SU-DHL-6 (cell line): ENCODE results near the gene BMERB1.

Source experiments
- H2AFZ ChIP-seq: fragments of 200-600 bp; sonication (generic); 2 replicates; pipeline ENCODE4 v1.6.1; 2014; ENCODE audit warnings: low read depth, mild to moderate bottlenecking, moderate library complexity, mixed read lengths, antibody characterized with exemption, low read length; ENCODE audit not compliant: severe bottlenecking
- H3F3A ChIP-seq: fragments of 200-600 bp; shearing (Covaris generic); 2 replicates; pipeline ENCODE4 v1.6.0; 2016; ENCODE audit warnings: antibody characterized with exemption, mild to moderate bottlenecking; ENCODE audit not compliant: insufficient read depth
- H3K27ac ChIP-seq: fragments of 200-600 bp; sonication (generic); 2 replicates; pipeline ENCODE4 v1.5.1; 2016; ENCODE audit warnings: low read depth, mild to moderate bottlenecking, low read length, moderate library complexity, mixed read lengths
- H3K27me3 ChIP-seq: fragments of 200-600 bp; sonication (generic), shearing (Covaris generic); 2 replicates; pipeline ENCODE4 v1.6.0; 2014; ENCODE audit warnings: mild to moderate bottlenecking, low read length
- H3K36me3 ChIP-seq: fragments of 200-600 bp; sonication (generic); 2 replicates; pipeline ENCODE4 v1.6.1; 2014; ENCODE audit warnings: mild to moderate bottlenecking, low read length, mixed read lengths
- H3K4me2 ChIP-seq: fragments of 300-600, 200-600 bp; shearing (Covaris generic), sonication (generic); 2 replicates; pipeline ENCODE4 v1.6.0; 2014; ENCODE audit warnings: low read length, low read depth, mild to moderate bottlenecking; ENCODE audit not compliant: poor library complexity, severe bottlenecking
- H3K4me3 ChIP-seq: fragments of 200-600 bp; sonication (generic); 2 replicates; pipeline ENCODE4 v1.5.1; 2014; ENCODE audit warnings: antibody characterized with exemption, low read length, mild to moderate bottlenecking, mixed read lengths; ENCODE audit not compliant: insufficient read depth, poor library complexity, severe bottlenecking
- H3K79me2 ChIP-seq: fragments of 200-600 bp; sonication (generic); 2 replicates; pipeline ENCODE4 v1.6.1; 2014; ENCODE audit warnings: mild to moderate bottlenecking, low read length, moderate library complexity; ENCODE audit not compliant: insufficient read depth
- H3K9ac ChIP-seq: fragments of 200-600 bp; sonication (generic); 2 replicates; pipeline ENCODE4 v1.7.0; 2014; ENCODE audit warnings: mild to moderate bottlenecking, low read length
- H3K9me2 ChIP-seq: fragments of 200-600 bp; sonication (generic); replicated peaks from 2 replicates; pipeline ENCODE4 v1.6.1; 2014; ENCODE audit warnings: low read length; ENCODE audit not compliant: insufficient read depth
- H3K9me3 ChIP-seq: fragments of 200-600 bp; sonication (generic); 2 replicates; pipeline ENCODE4 v1.6.1; 2014; ENCODE audit warnings: low read length, mixed read lengths; ENCODE audit not compliant: insufficient read depth
- H4K20me1 ChIP-seq: fragments of 200-600 bp; sonication (generic); 2 replicates; pipeline ENCODE4 v1.6.1; 2014; ENCODE audit warnings: low read depth, mild to moderate bottlenecking, antibody characterized with exemption, low read length, moderate library complexity, mixed read lengths
- EZH2phosphoT487 ChIP-seq: fragments of 200-600 bp; sonication (generic), shearing (Covaris generic); conservative IDR thresholded peaks from 2 replicates; pipeline ENCODE4 v1.6.1; 2018; ENCODE audit warnings: mild to moderate bottlenecking, antibody characterized with exemption, low read length, moderate library complexity, mixed read lengths
- TF ChIP-seq, protein P1 (sequence below): fragments of 200-600 bp; sonication (generic); IDR thresholded peaks from one replicate; pipeline ENCODE4 v1.5.1; 2017; ENCODE audit warnings: antibody characterized with exemption, mild to moderate bottlenecking, low read length, moderate library complexity; ENCODE audit not compliant: insufficient read depth, poor library complexity, severe bottlenecking

Gene BMERB1

DNA sequence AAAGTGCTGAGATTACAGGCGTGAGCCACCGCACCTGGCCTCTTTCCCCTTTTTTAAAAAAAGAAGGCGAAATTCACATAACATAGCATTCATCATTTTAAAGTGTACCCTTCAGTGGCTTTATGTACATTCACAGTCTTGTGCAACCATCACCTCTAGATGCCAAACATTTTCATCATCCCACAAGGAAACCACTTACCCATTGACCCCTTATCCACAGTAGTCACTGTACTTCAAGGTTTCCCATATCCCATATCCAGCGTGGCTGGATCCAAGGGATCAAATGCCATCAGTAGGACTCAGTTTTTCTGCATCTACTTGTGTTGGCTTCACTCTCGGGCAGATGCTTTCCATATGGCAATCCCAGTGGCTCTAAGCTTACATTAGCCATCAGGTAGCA lies 50.3 kb downstream of the BMERB1 start:
- Histone ChIP-seq H3K36me3 (no peaks in the 10 kb centered on the region), H3K4me3 (no peak overlapping the region), H3K27me3 (no peaks in the 10 kb centered on the region), H3K79me2 (no peaks in the 10 kb centered on the region), H3K27ac (no peak overlapping the region), H3K9me2 (no peaks in the 10 kb centered on the region), H3K9ac (no peak overlapping the region), H3K9me3 (no peaks in the 10 kb centered on the region), H4K20me1 (no peaks in the 10 kb centered on the region), H3K4me2 (no peak overlapping the region), H2AFZ (no peak overlapping the region), H3F3A (no peaks in the 10 kb centered on the region)
- TF ChIP-seq, protein P1, sequence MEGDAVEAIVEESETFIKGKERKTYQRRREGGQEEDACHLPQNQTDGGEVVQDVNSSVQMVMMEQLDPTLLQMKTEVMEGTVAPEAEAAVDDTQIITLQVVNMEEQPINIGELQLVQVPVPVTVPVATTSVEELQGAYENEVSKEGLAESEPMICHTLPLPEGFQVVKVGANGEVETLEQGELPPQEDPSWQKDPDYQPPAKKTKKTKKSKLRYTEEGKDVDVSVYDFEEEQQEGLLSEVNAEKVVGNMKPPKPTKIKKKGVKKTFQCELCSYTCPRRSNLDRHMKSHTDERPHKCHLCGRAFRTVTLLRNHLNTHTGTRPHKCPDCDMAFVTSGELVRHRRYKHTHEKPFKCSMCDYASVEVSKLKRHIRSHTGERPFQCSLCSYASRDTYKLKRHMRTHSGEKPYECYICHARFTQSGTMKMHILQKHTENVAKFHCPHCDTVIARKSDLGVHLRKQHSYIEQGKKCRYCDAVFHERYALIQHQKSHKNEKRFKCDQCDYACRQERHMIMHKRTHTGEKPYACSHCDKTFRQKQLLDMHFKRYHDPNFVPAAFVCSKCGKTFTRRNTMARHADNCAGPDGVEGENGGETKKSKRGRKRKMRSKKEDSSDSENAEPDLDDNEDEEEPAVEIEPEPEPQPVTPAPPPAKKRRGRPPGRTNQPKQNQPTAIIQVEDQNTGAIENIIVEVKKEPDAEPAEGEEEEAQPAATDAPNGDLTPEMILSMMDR: no peak
- TF ChIP-seq EZH2phosphoT487: no peak

DNA sequence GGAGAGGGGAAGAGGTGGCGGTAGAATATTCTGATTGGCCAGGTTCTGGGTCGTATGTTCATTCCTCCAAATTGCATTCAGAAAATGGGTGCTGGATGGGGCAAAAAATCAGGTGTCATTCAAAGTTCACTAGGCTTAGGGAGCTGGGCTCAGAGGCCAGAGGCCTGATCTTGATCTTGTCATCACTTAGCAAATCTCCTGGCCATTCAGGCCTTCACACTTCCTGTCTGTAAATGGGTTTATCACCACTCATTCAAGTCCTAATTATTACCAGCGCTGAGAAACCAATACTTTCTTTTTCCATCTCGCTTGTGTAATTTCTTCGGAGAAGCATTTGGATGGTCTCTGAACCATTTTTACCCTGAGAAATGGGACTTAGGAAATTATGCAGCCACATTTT lies 50.8 kb downstream of the BMERB1 start:
- TF ChIP-seq, protein P1: no peak
- TF ChIP-seq EZH2phosphoT487: no peak
- Histone ChIP-seq H3K4me2 (no peak overlapping the region), H3K27me3 (no peaks in the 10 kb centered on the region), H3K9ac (no peak overlapping the region), H3K9me2 (no peaks in the 10 kb centered on the region), H3K9me3 (no peaks in the 10 kb centered on the region), H3F3A (no peaks in the 10 kb centered on the region), H3K36me3 (no peaks in the 10 kb centered on the region), H3K27ac (no peak overlapping the region), H2AFZ (no peak overlapping the region), H4K20me1 (no peaks in the 10 kb centered on the region), H3K4me3 (no peak overlapping the region), H3K79me2 (no peaks in the 10 kb centered on the region)

DNA sequence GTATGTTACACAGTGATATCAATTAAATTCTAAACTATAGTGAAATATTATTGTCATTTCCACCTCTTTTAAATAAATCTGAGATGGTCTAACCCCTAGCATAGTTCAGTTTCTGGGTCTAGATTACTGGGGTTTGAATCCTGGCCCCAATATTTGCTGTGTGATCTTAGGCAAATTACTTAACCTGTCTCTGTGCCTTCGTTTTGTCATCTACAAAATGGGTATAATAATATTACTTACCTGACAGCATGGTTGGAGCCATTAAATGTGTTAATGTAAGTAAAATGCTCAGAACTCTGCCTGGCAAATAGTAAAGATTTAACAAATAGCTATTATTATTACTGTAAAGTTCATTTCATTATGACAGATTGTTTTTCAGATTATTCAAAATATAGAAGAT lies 52.3 kb downstream of the BMERB1 start:
- no peaks in the 10 kb centered on the region for H3F3A ChIP-seq
- H3K9me2 ChIP-seq: no peaks in the 10 kb centered on the region
- H3K9ac ChIP-seq: no peak overlapping the region
- H4K20me1 ChIP-seq: no peaks in the 10 kb centered on the region
- no peak overlapping the region for H3K4me2 ChIP-seq
- no peak overlapping the region for H3K27ac ChIP-seq
- no peaks in the 10 kb centered on the region for H3K79me2 ChIP-seq
- H3K4me3 ChIP-seq: no peak overlapping the region
- TF ChIP-seq, protein P1: no peak
- no peak for TF ChIP-seq EZH2phosphoT487
- no peaks in the 10 kb centered on the region for H3K27me3 ChIP-seq
- no peaks in the 10 kb centered on the region for H3K9me3 ChIP-seq
- no peak overlapping the region for H2AFZ ChIP-seq
- no peaks in the 10 kb centered on the region for H3K36me3 ChIP-seq
